ENCODE measurements around the gene TECR. TPM values are rescaled to one million over a fixed set of nuclear protein-coding genes. Genes with fewer than 3 reads are reported as not detected.

The TECR gene
- total and polyA plus RNA-seq, 9 of the 15 experiments (the other 6 are each of a cell fraction or from before 2014, with no cell fraction given), result 29.3 to 211 (median 81.4) TPM

DNA sequence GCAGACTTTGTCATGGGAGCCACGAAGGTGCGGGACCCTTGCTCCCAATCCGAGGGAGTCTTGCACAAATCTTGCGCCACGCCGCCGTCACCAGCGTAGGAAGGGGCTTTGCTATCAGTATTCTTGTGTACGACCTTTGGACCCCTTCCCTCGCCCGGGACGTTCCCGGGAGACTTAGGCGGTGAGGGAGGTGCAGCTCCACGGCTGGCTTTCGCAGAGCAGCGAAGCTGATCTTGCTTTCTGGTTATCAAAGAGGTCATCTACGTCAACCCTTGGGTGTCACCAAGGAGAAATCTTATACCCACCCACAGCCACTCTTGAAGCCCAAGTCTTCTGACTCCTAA, 583 bp downstream of the TECR start (continued):
- TF ChIP-seq SPI1 (IDR thresholded peaks at IDR 0.05; ENCODE audit: borderline replicate concordance, low read depth, low read length), result no peak
- TF ChIP-seq STAG1 (CRISPR knock-in tag; IDR thresholded peaks at IDR 0.05; ENCODE audit: borderline replicate concordance), result no peak
- no peak for TF ChIP-seq RFX5 (IDR thresholded peaks at IDR 0.05; ENCODE audit: low read depth, low read length)
- TF ChIP-seq NFIC (IDR thresholded peaks at IDR 0.05), result no peak
- TF ChIP-seq SIN3A (IDR thresholded peaks at IDR 0.05; ENCODE audit: borderline replicate concordance in 2 of 2, control insufficient read depth in 1 of 2, low read depth in 2 of 2, low read length in 2 of 2), result no peak
- TF ChIP-seq, protein P1, sequence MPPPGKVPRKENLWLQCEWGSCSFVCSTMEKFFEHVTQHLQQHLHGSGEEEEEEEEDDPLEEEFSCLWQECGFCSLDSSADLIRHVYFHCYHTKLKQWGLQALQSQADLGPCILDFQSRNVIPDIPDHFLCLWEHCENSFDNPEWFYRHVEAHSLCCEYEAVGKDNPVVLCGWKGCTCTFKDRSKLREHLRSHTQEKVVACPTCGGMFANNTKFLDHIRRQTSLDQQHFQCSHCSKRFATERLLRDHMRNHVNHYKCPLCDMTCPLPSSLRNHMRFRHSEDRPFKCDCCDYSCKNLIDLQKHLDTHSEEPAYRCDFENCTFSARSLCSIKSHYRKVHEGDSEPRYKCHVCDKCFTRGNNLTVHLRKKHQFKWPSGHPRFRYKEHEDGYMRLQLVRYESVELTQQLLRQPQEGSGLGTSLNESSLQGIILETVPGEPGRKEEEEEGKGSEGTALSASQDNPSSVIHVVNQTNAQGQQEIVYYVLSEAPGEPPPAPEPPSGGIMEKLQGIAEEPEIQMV (tag; conservative IDR thresholded peaks at IDR 0.05; ENCODE audit: low read depth), result no peak
- TF ChIP-seq MBD2 (IDR thresholded peaks at IDR 0.05; ENCODE audit: borderline replicate concordance, low read depth), result no peak
- TF ChIP-seq ATF7 (IDR thresholded peaks at IDR 0.05), result no peak
- no peak for TF ChIP-seq NR3C1 (CRISPR knock-in tag; IDR thresholded peaks at IDR 0.05)
- no peak for TF ChIP-seq CBFA2T2 (conservative IDR thresholded peaks at IDR 0.05)
- TF ChIP-seq, protein P2, sequence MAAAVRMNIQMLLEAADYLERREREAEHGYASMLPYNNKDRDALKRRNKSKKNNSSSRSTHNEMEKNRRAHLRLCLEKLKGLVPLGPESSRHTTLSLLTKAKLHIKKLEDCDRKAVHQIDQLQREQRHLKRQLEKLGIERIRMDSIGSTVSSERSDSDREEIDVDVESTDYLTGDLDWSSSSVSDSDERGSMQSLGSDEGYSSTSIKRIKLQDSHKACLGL (CRISPR knock-in tag; IDR thresholded peaks at IDR 0.05; ENCODE audit: borderline replicate concordance, poor library complexity, severe bottlenecking), result no peak
- no peak for TF ChIP-seq ARID2 (IDR thresholded peaks at IDR 0.05)
- TF ChIP-seq DIDO1 (tag; IDR thresholded peaks at IDR 0.05; ENCODE audit: low read depth), result no peak
- TF ChIP-seq PRMT5 (CRISPR knock-in tag; IDR thresholded peaks at IDR 0.05), result no peak
- TF ChIP-seq, protein P3, sequence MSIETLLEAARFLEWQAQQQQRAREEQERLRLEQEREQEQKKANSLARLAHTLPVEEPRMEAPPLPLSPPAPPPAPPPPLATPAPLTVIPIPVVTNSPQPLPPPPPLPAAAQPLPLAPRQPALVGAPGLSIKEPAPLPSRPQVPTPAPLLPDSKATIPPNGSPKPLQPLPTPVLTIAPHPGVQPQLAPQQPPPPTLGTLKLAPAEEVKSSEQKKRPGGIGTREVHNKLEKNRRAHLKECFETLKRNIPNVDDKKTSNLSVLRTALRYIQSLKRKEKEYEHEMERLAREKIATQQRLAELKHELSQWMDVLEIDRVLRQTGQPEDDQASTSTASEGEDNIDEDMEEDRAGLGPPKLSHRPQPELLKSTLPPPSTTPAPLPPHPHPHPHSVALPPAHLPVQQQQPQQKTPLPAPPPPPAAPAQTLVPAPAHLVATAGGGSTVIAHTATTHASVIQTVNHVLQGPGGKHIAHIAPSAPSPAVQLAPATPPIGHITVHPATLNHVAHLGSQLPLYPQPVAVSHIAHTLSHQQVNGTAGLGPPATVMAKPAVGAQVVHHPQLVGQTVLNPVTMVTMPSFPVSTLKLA (conservative IDR thresholded peaks at IDR 0.05), result no peak
- no peak for TF ChIP-seq JUND (IDR thresholded peaks at IDR 0.05; ENCODE audit: borderline replicate concordance, low read depth, low read length)
- TF ChIP-seq JUND (tag; IDR thresholded peaks at IDR 0.05; ENCODE audit: borderline replicate concordance, low read depth, low read length), result no peak
- TF ChIP-seq, protein P4, sequence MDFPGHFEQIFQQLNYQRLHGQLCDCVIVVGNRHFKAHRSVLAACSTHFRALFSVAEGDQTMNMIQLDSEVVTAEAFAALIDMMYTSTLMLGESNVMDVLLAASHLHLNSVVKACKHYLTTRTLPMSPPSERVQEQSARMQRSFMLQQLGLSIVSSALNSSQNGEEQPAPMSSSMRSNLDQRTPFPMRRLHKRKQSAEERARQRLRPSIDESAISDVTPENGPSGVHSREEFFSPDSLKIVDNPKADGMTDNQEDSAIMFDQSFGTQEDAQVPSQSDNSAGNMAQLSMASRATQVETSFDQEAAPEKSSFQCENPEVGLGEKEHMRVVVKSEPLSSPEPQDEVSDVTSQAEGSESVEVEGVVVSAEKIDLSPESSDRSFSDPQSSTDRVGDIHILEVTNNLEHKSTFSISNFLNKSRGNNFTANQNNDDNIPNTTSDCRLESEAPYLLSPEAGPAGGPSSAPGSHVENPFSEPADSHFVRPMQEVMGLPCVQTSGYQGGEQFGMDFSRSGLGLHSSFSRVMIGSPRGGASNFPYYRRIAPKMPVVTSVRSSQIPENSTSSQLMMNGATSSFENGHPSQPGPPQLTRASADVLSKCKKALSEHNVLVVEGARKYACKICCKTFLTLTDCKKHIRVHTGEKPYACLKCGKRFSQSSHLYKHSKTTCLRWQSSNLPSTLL (IDR thresholded peaks at IDR 0.05), result no peak
- TF ChIP-seq DNMT1 (IDR thresholded peaks at IDR 0.05), result no peak
- TF ChIP-seq, protein P5, sequence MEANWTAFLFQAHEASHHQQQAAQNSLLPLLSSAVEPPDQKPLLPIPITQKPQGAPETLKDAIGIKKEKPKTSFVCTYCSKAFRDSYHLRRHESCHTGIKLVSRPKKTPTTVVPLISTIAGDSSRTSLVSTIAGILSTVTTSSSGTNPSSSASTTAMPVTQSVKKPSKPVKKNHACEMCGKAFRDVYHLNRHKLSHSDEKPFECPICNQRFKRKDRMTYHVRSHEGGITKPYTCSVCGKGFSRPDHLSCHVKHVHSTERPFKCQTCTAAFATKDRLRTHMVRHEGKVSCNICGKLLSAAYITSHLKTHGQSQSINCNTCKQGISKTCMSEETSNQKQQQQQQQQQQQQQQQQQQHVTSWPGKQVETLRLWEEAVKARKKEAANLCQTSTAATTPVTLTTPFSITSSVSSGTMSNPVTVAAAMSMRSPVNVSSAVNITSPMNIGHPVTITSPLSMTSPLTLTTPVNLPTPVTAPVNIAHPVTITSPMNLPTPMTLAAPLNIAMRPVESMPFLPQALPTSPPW (CRISPR knock-in tag; IDR thresholded peaks at IDR 0.05), result no peak
- TF ChIP-seq PTBP1 (IDR thresholded peaks at IDR 0.05; ENCODE audit: low read depth, low read length), result no peak
- TF ChIP-seq SRSF7 (optimal IDR thresholded peaks at IDR 0.05; ENCODE audit: low read depth, low read length), result no peak
